AG04450 (cell line): ENCODE measurements around the gene CDC42EP4. TPM values are rescaled to one million over a fixed set of nuclear protein-coding genes. Genes with fewer than 3 reads are reported as not detected.
"Not testable (repeated sequence)": the region's sequence is repeated elsewhere in the genome, so short reads cannot be mapped to it uniquely, and the experiment has no call there.

ENCODE experiments used
- CTCF ChIA-PET: fragments of 300-600, 350-600 bp; formaldehyde crosslinking; extraction: SDS; loops from one replicate; lab custom pipeline; 2022; ENCODE audit warnings: antibody characterized with exemption, inconsistent platforms; lab: Charles Lee
- POLR2A ChIA-PET: fragments of 350-600 bp; formaldehyde crosslinking; extraction: SDS; loops from one replicate; lab custom pipeline; 2021; ENCODE audit warnings: antibody characterized with exemption, inconsistent platforms; lab: Yijun Ruan, JAX
- DNase-seq: peaks from one replicate; pipeline ENCODE4 v3.0.0-alpha.2; 2011; ENCODE audit warnings: low read depth, low spot score
- H3K27ac ChIP-seq: one replicate; pipeline ENCODE4 v1.5.1; 2012; ENCODE audit warnings: low read depth, low read length, control low read depth
- H3K27me3 ChIP-seq: one replicate; pipeline ENCODE4 v1.6.0; 2012; ENCODE audit warnings: low read length; ENCODE audit not compliant: control insufficient read depth, insufficient read depth
- H3K4me3 ChIP-seq: 2 replicates; pipeline ENCODE4 v1.5.1; 2011; ENCODE audit warnings: mild to moderate bottlenecking, low read depth, low read length, control low read depth
- H3K9me3 ChIP-seq: 2 replicates; pipeline ENCODE4 v1.5.1; 2012; ENCODE audit warnings: low read length; ENCODE audit not compliant: control insufficient read depth, insufficient read depth
- CTCF ChIP-seq: IDR thresholded peaks from 2 replicates; pipeline ENCODE4 v1.5.1; 2011; ENCODE audit warnings: low read depth, low read length, control low read depth, inconsistent platforms
- polyA plus RNA-seq: library from polyadenylated mRNA; depleted of rRNA; stranded (reverse); fragments of >200 nt; gene quantifications from 2 replicates; pipeline ENCODE4 v1.2.3, GENCODE V29; 2011

CDC42EP4 gene
- polyA plus RNA-seq, 1 experiment = 21.9 TPM

GRCh38 chr17:73313526-73314127 lies 1.8 kb upstream of the CDC42EP4 start:
- no peak for DNase-seq
- POLR2A ChIA-PET = interaction anchor here (0.7 to 1.7 kb wide), 2 partner anchors 31 to 82 kb away, joined by 3 to 9 read pairs; no protein-coding TSS in a partner anchor
- no peaks in the 10 kb centered on the region; the same call in 1 of the 2 replicates for H3K9me3 ChIP-seq
- no peak overlapping the region for H3K27ac ChIP-seq
- CTCF ChIA-PET = interaction anchor here (1.2 kb wide), 1 partner anchor 117 kb away, joined by 4 read pairs; no protein-coding TSS in a partner anchor
- no peak for TF ChIP-seq CTCF
- no peak overlapping the region for H3K4me3 ChIP-seq
- H3K27me3 ChIP-seq = no peaks in the 10 kb centered on the region

DNA sequence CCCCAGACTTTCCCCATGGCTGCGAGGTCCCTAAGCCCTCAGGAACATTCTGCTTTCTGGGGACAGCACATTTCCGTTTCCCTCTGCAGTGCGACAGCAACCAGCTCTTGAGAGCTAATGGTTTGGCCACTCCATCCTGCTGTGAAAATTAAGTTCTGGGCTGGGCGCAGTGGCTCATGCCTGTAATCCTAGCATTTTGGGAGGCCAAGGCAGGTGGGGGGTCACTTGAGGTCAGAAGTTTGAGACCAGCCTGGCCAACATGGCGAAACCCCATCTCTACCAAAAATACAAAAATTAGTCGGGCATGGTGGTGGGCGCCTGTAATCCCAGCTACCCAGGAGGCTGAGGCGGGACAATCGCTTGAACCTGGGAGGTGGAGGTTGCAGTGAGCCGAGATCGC lies 1.1 kb upstream of the CDC42EP4 start:
- not testable (repeated sequence) for DNase-seq, H3K4me3 ChIP-seq, H3K9me3 ChIP-seq, H3K27ac ChIP-seq, H3K27me3 ChIP-seq
- POLR2A ChIA-PET = interaction anchor here (0.5 to 1.7 kb wide), 2 partner anchors 16 to 82 kb away, joined by 6 to 9 read pairs; no protein-coding TSS in a partner anchor
- CTCF ChIA-PET = interaction anchor here (0.6 to 4.1 kb wide), 2 partner anchors 57 to 176 kb away, joined by 6 to 29 read pairs; no protein-coding TSS in a partner anchor

GRCh38 chr17:73311428-73311780 lies 397 bp downstream of the CDC42EP4 start:
- TF ChIP-seq CTCF = no peak
- Histone ChIP-seq H3K27me3 (no peaks in the 10 kb centered on the region), H3K4me3 (peak overlapping the region; percentile 93), H3K27ac (peak overlapping the region; percentile 73), H3K9me3 (no peaks in the 10 kb centered on the region; the same call in 1 of the 2 replicates)
- DNase-seq = no peak
- ChIA-PET CTCF (interaction anchor here (0.6 to 4.1 kb wide), 16 partner anchors 9 to 1008 kb away, joined by 3 to 29 read pairs (median 6); no protein-coding TSS in a partner anchor), POLR2A (interaction anchor here (0.7 to 2.1 kb wide), 8 partner anchors 8 to 79 kb away, joined by 3 to 13 read pairs (median 6); a partner anchor contains a TSS)

DNA sequence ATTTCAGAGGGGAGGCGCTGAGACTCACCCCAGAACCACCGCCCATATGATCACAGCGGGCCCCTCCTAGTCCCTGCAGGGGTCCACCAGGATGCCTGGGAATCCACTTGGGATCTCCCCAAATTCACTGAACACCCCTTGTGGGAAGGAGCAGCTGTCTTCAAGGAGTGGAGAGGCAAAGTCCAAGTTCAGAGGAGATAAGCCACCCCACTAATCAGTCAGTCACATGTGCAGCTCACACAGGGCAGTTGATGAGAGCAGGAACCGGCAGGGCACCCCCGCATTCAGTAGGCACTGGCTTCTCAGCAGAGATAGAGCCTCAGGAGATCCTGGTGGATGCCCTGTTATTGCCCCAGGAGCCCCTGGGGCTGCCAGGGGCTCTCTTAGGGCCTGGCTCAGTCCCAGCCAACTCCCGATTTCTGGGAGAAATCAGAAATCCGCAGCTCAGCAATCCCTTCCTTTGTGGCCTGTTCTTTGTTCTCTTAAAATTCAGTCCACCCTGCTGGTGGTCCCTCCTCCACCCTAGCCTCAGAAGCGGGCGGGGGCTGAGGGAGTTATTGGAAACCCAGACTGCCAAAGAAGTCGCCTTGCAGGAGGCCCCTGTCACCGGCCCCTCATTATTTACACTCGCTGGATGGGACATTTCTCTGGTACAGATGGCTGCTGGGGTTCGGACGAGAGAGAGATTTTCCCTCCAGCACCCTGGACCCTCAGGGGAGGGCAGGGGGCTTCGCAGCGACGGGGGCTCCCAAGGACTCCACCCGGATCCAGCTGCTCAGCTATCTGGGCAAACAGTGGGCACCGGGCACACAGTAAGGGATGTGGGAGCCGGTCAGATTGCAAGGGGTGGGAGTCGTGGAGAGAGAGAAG lies 1.8 kb downstream of the CDC42EP4 start:
- no peak for TF ChIP-seq CTCF
- ChIA-PET POLR2A (interaction anchor here (0.6 to 2.1 kb wide), 12 partner anchors 12 to 61 kb away, joined by 3 to 13 read pairs (median 4); no protein-coding TSS in a partner anchor), CTCF (interaction anchor here (0.5 to 4.1 kb wide), 25 partner anchors 8 to 583 kb away, joined by 3 to 29 read pairs (median 5); no protein-coding TSS in a partner anchor)
- Histone ChIP-seq H3K27me3 (no peaks in the 10 kb centered on the region), H3K4me3 (peak overlapping the region; percentile 93), H3K27ac (peak overlapping the region; percentile 90), H3K9me3 (no peaks in the 10 kb centered on the region; the same call in 1 of the 2 replicates)
- no peak for DNase-seq

DNA sequence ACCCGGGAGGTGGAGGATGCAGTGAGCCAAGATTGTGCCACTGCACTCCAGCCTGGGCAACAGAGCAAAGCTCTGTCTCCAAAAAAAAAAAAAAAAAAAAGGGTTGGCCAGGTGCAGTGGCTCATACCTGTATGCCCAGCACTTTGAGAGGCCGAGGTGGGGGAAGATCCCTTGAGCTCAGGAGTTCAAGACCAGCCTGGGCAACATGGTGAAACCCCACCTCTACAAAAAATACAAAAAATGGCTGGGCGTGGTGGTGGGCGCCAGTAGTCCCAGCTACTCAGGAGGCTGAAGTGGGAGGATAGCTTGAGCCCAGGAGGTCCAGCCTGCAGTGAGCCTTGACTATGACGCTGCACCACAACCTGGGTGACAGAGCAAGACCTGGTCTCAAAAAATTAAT lies 2.8 kb downstream of the CDC42EP4 start:
- POLR2A ChIA-PET, H3K27me3 ChIP-seq, DNase-seq, H3K27ac ChIP-seq, H3K9me3 ChIP-seq: not testable (repeated sequence)
- CTCF ChIA-PET = interaction anchor here (0.6 to 4.1 kb wide), 5 partner anchors 13 to 61 kb away, joined by 3 to 29 read pairs (median 4); no protein-coding TSS in a partner anchor
- H3K4me3 ChIP-seq = peak overlapping the region; percentile 93
